NCI-H460 (cell line): ENCODE results near the gene PTPRS. TPM values are rescaled to one million over a fixed set of nuclear protein-coding genes. Genes with fewer than 3 reads are reported as not detected.

ENCODE experiments used
- DNase-seq: peaks from one replicate; pipeline ENCODE4 v3.0.0-alpha.2; 2016; ENCODE audit warnings: low read depth; ENCODE audit errors: extremely low read depth
- total RNA-seq: library from RNA; depleted of rRNA; stranded (reverse); fragments of >200 nt; shearing (Covaris generic); gene quantifications from 2 replicates; pipeline ENCODE4 v1.2.3, GENCODE V29; 2014

Gene PTPRS
- total RNA-seq, 1 experiment from 2014 or later = 29.1 TPM

DNA sequence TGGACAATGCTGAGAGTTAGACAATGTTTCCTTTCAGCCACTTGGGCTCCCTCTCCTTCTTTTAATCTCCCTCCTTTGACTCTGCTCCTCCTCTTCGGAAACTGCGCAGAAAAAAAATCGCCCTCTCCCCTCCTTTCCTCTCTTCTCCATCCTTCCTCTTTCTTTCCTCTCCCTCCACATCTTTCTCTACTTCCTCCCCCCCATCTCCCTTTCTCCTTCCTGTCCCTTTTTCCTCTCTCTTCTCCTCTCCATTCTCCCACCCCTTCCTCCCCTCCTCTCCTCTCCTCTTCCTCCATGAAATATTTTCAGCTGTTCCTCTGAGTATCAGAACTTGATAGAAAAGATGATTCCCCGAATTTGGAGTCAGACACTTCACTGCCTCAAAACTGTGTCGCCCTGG is 15.1 kb upstream of the PTPRS start:
- no peak for DNase-seq

DNA sequence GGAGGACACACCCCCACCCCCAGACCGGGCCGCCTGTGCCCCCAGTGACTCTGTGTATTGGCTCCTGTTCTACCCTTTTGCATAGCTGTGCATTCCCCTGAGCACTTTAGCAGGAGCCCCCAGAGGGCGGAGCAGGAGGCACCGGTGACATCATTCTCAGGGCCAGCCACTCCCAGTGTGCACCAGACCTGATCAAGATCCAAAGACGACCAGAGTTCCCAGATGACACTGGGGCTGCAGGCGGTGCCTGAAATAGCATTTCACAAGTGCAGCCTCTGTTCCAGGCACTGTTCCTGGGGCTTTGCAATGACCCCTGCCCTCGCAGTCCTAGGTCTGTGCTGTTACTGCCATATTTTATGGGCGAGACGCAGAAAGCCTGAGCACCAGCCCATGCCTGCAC is 14.5 kb upstream of the PTPRS start:
- no peak for DNase-seq

DNA sequence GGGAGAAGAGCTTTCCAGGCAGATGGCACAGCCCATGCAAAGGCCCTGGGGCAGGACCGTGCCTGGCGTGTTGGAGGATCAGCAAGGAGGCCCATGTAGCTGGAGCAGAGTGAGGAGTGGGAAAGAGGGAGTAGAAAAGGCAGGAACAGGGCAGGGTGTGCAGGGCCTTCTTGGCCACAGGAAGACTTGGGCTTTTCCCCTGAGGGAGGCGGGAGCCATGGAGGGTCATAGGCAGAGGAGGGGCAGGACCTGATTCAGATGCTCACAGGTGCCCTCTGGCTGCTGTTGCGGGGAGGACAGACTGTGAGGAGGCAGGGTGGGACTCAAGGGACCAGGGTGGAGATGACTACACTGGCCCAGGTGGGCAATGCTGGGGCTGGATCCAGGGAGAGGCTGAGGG is 13.8 kb upstream of the PTPRS start:
- DNase-seq = no peak

DNA sequence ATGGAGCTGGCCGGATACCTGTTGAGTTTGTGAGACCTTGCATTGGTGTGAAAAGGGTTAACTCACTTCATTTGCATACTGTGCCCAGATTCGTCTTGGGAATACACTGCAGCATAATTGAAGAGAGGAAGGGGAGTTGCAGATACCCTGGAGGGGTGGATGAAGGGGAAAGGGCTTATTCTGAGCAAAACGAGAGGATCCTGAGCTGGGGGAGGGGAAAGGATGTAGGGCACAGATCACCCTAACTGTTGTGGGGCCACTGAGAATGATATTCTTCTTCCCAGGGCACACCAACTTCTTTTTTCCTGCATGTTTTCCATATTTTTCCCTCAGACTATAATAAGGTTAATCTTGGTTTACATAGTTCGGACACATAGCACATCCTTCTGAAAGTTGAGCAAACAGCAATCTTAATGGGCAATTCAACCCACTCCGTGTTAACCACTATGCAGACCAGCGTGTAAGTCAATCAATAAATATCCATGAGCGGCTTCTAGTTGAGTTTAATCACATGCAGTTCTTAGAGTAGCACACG is 11.7 kb upstream of the PTPRS start:
- DNase-seq = no peak

DNA sequence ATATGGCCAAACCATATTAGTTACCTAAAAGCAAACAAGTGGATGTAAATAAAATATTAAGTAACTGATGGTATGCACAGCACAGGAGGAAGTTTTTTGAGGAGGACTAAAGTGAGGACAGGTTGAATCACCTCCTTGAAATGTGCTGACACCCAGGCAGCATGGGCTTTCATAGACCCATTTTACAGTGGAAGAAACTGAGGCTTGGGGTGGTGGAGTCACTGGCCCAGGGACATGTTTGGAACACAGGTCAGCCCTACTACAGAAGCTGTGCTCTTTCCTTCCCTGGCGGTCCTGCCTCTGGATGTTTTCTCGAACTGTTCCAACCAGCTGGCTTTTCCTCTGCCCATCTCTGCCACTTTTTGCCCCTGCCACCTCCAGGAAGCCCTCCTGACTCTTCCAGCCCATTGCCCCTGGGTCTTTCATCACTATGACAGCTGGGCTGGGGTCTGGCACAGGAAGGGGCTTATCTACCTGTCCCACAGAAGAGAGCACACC is 11.2 kb upstream of the PTPRS start:
- no peak for DNase-seq

DNA sequence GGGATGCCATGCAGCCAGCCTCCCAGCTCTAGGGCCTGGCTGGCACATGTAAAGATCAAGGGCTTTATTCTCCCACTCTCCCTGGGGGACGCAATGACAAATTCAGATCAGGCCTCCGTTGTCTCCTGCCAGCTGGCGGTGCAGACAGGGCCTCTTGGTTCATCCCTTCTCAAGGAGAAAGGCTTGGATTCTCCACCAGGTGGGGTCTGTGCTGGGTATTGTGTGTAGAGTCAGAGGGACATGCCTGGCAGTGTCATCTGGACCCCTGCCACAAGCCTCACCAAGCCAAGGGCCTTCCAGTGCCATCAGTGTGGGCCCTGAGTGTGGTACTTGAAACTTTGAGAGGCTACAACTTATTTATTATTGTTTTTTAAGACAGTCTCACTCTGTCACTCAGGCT is 8.4 kb upstream of the PTPRS start:
- DNase-seq = no peak

DNA sequence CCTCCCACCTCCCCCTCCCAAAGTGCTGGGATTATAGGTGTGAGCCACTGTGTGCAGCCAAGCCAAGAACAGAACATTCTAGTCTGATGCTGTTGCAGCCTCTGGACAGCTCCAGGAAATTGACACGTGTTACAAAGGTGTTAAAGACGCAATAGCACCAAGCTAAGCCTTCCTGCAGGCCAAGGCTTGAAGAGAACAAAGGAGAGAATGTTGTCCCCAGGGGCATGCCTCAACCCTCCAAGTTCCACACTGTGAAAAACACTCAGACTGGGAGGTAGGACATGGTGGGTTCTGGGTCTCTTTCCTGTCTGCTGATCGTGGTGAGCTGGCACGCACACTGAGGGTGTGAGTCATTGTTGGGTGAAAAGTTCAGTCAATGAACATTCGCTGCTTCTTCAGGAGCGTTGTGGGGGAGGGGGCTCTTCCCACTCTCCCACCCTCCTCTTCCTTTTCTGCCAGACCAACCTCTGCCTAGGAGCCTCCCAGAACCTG is 5.3 kb upstream of the PTPRS start:
- peak; percentile 19 for DNase-seq

DNA sequence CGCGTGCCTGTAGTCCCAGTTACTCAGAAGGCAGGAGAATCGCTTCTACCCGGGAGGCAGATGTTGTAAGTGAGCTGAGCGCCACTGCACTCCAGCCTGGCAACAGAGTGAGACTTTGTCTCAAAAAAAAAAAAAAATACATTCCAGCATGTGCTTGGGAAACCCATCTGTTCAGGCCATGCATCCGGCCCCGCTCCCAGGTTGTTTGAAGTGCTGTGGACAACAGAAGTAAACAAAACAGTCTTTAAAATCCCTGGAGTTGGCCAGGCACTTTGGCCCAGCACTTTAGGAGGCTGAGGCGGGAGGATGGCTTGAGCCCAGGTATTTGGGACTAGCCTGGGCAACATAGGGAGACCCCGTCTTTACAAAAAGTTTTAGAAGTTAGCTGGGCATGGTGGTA is 3.2 kb upstream of the PTPRS start:
- DNase-seq = no peak

DNA sequence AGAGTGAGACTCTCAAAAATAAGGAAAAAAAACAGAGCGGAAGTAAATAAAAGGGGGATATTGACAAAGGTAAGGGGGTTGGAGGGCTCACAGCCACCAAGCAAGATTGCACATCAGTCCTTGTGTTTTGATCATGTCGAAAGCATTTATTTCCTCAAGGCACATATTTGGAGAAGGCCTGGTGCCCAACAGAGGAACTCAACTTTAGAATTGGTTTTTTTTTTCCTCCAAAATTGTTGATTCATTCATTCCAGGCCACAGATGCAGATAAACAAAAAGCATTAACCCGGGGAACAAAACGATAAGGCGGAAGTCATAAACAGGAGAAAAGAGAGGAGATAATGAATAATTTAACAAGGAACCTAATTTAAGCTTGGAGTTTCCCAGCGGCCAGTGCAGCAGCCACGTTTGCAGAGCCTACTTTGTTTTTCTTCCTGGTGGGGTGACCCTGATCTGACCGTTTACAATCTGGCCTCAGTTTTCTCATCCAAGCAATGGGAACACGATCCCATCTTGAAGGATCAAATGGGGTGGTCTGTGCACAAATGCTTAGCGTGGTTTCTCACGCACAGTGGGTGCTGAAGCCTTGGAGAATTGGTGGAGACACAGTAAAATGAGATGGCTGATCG is 2.1 kb upstream of the PTPRS start:
- DNase-seq = no peak

DNA sequence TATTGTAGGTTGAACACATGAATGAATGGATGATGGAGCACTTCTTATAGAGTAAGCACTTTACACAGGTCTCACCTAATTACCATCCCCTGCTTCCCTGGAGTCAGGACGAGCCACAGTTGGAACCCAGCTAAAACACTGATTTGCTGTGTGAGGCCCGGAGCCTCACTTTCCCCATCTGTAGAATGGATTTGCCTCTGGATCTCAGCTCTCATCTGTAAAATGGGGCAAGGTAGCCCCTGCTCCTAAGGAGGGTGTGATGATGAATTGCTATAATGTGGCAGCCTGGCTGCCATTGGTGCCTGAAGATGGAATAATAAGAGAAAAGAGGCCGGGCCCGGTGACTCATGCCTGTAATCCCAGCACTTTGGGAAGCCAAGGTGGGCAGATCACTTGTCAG is 1.4 kb upstream of the PTPRS start:
- no peak for DNase-seq

DNA sequence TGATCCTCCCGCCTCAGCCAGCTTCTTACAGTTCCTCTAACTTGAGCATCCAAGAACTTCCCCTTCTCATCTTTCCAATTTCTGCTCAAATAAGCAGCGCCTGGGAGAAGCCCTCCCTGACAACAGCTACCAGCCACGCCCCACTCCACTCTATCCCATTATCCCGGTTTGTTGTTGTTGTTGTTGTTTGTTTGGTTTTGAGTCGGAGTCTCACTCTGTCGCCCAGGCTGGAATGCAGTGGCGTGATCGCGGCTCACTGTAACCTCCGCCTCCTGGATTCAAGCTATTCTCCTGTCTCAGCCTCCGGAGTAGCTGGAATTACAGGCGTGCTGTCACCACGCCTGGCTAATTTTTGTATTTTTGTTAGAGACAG is 822 bp upstream of the PTPRS start:
- no peak for DNase-seq

DNA sequence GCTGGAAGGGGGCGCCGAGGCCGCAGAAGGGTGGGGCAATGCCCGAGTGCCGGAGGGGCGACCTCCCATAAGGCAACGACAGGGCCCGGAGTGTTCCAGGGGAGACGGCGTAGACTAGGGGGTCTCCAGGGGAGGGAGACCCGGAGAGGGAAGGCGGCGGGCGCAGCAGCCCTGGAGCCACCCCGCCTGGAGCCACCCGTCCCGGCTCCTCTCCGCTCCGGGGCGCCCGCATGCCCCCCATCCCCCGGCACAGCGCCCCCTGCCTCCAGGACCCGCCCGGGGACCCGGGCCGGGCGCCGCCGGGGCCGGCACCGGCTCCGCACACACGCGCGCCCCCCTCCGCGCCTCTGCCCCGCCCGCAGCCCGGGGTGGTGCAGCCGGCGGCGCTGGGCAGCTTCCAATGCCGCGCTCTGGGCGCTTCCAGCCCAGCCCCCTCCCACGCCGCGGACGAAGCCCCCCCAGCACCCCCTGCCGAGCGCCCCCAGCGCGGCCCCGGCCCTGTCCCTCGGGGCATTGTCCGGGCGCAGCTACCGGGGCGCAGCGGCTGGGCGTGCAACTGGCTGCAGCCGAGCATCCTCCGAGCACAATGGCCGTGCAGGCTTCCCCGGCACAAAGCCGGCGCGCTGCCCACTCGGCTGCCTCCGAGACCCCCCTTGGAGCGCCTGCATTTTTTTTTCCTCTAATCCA is 519 bp downstream of the PTPRS start:
- DNase-seq = no peak

DNA sequence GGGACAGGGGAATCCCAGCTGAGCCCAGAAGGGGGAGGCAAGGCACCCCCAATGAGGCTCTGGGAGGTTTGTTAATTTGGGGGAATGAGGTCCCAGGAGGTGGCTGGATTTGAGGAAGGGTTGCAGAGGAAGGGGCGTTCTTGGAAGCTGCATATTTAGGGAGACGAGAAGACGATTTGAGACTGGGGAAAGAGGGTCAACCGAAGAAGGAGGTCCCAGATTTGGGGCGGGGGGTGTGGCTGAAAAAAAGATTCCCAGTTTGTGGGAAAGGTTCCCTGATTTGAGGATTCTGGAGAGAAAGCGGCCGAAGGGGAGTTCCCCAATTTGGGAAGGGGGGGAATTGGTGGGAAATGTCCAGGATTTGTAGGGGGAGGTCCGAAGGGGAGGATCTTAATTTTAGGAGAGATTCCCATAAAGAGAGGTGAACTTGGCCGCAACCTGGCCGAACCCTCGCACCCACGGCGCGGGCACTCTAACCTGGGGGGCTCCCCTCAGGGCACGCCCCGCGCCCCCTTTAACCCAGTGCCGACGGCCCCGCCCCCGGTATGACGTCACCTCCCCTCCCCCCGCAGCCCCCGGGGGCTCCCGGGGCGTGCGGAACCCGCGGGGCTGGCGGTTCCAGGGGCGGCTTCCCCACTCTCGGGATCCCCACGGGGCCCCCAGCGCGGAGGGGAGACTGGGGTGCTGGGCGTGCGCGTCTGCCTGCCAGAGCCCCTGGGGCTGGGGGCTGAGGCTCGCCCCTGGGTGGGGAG is 1.2 kb downstream of the PTPRS start:
- DNase-seq = no peak

DNA sequence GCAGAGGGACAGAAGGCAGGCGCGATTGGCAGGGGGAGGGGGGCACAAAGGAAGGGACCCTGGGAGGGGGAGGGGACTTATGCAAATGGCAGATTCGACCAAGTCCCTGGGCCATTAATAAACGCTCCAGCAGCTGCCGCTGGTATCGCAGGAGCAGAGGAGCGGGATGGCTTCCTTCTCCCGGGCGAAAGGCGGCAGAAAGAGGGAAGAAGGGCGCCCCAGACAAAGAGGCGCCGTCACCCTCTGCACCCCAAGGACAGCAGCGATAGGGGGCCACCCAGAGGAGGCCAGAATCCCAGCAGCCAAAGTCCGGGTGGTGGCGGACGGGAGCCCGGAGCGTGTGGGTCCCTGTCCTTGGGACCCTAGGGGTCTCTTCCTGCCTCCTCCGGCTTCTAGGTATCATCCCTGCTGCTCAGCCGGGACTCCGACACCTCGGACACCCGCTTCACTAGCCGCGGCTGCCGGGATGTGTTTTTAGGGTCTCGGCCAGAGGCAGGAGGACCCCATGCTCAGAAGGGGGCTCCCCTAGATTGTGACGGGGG is 1.9 kb downstream of the PTPRS start:
- DNase-seq = no peak

DNA sequence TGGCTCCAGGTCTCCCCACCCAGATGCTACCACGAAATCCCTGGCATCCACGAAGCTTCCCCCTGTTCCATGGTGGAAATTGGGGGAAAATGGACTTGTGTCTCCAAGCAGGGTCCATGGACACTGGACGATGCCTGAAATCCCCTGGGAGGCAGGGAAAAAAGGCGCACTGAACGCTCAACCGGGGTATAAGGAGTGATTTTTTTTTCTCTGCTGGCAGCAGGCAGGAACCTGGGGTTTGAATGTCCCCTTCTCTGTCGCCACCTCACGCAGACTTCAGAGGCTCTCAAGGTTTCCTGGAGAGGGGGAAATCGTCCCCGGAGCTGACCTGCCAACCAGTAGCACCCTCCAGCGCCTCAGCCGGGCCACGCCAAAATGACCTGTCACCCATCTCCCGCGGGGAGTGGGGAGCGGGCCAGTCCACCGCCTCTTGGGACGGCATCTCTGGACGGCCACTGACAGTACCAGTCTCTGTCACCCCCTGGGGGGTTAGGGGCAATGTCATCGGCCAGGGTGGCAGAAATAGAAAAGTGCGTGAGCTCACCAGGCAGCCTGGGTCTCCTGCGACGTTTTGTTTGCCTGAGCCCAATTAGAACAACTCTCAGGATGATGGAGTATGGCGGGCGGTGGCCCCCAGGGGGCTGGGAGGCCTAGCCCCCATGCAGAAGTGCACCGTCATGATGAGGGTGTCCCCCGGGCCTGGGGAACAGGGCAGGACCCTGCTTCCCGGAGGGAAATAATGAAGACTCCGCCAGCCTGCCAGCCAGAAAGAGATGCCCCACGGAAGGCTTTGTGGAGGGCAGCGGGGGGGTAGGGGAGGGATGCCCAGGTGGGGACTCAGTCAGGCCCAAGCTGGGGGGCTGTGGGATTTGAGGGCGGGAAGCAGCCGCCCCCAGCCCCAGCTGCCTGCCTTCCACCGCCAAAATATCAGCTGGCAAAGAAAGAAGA is 2.6 kb downstream of the PTPRS start:
- DNase-seq = no peak

DNA sequence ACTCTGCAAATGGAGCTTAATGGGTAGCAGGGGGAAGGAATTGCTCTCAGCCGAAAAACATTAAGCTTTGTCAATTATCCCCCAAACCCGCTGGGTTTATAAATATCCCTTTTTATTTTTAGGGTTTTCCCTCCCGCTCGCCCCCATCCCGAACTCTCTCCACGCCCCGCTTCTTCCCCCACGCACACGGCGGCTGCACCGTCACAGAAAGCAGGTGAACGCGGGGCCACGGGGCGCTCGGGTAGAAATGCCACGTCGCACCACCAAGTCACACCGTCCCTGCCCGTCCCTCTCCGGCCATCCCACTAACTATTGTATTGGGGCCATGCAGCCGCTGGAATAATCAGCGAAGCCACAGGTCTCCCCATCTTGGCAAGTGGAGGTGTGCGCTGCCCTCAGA is 3.5 kb downstream of the PTPRS start:
- DNase-seq = no peak

DNA sequence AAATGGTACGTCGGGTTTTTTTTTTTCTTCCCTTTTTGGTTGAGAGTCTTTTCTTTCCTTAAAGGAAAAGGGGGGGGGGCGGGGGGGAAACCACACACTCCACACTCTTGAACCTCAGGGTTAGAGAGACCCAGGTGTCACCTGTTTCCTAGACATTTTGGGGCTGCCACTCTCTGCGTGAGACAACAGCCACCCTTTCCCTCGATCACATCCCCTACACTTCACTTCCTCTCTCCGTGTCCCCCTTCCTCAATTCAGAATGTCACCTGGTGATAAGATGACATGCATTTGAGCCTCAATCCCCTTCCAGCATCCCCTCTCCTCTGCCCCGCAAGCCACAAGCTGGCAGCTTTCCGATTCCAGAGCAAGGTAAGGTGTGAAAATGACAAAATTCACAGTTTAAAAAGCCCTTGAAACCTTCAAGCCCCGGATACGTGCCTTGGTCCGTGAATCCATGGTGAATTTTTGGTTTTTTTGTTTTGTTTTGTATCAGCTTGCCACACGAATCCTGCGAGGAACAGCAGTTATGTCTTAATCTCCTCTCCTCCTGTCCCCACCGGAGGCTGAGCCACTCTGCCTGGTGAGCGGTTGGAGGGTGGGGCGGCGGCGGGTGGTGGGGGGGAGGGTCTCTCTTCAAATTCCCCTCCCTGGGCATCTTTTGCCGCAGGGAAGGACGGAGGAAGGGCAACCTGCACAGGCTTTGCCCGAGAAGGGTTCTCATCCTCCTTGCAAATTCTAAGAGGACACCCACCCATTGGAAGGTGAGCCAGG is 4.2 kb downstream of the PTPRS start:
- no peak for DNase-seq

DNA sequence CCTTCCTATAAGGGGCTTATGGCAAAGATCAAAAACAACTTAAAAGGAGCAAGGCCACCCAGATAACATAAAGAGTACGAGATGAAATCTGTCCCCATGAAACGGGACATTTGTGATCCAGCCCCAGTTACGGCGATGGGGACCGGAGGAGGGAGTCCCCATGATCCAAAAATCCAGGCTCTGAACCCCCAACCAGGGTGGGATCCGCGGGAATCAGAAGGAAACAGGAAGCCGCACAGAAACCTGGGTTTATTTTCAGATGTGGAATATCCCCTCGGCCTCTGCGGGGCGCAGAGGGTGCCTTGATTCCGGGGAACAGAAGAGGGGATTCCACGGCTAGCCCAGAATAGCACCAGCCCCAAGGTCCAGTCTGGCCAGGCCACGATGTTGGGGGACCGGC is 5.0 kb downstream of the PTPRS start:
- no peak for DNase-seq

DNA sequence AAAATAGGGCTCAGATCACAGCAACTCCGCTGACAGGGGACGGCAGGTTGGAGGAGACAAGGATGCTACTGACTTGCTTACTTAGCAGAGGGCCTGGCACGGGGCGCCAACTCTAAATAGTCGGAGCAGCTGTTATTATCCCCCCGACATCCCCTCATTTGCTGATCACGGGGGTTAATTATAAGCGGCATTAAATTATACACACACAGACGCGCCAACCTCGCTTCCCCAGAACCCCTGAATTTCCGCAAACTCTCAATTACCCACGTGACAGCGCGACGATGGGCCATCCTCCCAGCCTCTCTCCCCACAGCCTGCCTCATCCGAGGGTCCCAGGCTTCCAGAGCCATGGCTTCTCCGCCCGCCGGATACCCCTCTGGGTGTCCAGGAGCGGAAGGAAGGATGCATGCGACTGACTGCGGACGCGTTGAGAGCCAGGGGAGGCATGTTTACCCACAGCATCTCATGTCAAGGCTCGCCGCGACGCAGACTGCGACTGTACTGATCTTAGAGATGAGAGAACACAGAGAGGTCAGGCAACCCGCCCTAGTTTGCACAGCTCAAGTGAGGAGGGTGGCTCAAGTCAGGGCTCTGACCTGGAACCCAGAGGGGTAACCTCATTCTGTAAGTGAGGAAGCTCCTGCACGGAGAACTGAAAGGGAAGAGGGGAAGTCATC is 5.7 kb downstream of the PTPRS start:
- DNase-seq = no peak
